NB4 (cell line): ENCODE data around the gene NPAS3.

Experiments used
- DNase-seq: peaks from one replicate; pipeline ENCODE4 v3.0.0; 2010; ENCODE audit warnings: low read depth
- H3K4me3 ChIP-seq: one replicate; pipeline ENCODE4 v1.5.1; 2011; ENCODE audit warnings: mild to moderate bottlenecking, low read depth, low read length, moderate library complexity
- MYC ChIP-seq: IDR thresholded peaks from 2 replicates; pipeline ENCODE4 v1.6.1; 2011; ENCODE audit warnings: low read depth, low read length
- POLR2A ChIP-seq: IDR thresholded peaks from 2 replicates; pipeline ENCODE4 v1.6.1; 2011; ENCODE audit warnings: mild to moderate bottlenecking; ENCODE audit not compliant: insufficient read length; ENCODE audit errors: extremely low read depth
- TF ChIP-seq, protein P1 (sequence below): IDR thresholded peaks from 2 replicates; pipeline ENCODE4 v1.6.1; 2011; ENCODE audit warnings: low read depth, low read length
- TF ChIP-seq, protein P2 (sequence below): IDR thresholded peaks from one replicate; pipeline ENCODE4 v1.5.1; 2012; ENCODE audit warnings: low read depth, low read length

Gene NPAS3

DNA sequence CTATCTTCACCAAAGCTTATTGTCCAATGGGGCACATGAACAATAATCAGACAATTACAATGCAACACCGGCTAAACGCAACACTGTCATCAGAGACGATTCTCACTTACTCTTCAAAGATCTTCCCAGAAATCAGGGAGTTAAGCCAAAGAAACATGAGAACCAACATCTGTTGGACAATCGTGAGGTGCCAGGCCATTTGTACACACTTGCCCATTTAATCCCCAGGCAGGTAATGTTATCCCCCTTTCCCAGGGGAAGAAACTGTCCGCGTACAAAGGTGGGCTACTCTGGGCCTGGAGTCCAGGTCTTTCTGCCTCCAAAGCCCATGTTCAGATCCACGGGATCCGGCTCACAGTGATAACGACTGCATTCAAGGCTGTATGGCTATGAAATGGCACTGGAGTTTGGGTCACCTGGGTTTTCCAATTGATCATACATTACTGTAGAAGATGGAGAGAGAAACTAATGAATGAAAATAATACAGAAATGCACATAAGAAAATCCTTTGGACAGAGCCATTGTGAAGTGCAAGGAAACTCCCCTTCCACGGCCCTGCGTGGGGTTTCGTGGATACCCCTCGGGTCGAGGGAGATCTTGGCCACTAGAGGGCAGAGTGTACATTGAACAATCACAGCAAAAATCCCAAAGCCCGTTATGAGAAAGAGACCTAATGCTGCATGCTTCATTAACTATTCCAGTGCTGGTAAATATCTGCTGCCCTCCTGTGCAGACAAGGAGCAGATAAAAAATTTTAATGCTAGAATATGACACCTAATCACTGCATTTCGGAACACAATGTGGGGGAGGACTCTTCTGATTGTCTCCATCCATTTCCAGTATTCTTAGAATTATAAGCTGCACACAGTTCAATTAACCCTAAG is 900.8 kb downstream of the NPAS3 start:
- peak; percentile 33 for DNase-seq
- TF ChIP-seq, protein P1, sequence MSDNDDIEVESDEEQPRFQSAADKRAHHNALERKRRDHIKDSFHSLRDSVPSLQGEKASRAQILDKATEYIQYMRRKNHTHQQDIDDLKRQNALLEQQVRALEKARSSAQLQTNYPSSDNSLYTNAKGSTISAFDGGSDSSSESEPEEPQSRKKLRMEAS: no peak
- no peak for TF ChIP-seq MYC
- no peak for TF ChIP-seq POLR2A
- TF ChIP-seq, protein P2, sequence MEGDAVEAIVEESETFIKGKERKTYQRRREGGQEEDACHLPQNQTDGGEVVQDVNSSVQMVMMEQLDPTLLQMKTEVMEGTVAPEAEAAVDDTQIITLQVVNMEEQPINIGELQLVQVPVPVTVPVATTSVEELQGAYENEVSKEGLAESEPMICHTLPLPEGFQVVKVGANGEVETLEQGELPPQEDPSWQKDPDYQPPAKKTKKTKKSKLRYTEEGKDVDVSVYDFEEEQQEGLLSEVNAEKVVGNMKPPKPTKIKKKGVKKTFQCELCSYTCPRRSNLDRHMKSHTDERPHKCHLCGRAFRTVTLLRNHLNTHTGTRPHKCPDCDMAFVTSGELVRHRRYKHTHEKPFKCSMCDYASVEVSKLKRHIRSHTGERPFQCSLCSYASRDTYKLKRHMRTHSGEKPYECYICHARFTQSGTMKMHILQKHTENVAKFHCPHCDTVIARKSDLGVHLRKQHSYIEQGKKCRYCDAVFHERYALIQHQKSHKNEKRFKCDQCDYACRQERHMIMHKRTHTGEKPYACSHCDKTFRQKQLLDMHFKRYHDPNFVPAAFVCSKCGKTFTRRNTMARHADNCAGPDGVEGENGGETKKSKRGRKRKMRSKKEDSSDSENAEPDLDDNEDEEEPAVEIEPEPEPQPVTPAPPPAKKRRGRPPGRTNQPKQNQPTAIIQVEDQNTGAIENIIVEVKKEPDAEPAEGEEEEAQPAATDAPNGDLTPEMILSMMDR: peak; percentile 70
- H3K4me3 ChIP-seq: no peak overlapping the region

DNA sequence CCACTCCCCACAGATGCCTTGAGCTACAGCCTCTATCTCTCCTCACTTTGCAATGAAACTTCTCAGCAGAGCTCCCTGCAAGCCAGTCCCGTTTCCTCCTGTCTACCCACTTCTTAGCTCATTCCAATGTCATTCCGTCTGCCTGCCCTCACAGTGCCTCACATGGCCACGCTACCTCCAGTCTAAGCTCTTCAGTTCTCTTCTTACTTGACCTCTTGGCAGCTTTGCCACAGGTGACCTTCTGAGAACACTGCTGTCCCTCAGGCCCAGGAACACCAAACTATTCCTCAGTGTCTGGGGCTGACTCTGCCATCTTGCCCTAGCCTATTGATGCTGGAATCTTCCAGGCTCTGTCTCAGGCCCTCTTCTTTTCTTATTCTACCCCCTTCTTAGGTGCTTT is 902.1 kb downstream of the NPAS3 start:
- DNase-seq: no peak
- no peak overlapping the region for H3K4me3 ChIP-seq
- TF ChIP-seq, protein P1: no peak

DNA sequence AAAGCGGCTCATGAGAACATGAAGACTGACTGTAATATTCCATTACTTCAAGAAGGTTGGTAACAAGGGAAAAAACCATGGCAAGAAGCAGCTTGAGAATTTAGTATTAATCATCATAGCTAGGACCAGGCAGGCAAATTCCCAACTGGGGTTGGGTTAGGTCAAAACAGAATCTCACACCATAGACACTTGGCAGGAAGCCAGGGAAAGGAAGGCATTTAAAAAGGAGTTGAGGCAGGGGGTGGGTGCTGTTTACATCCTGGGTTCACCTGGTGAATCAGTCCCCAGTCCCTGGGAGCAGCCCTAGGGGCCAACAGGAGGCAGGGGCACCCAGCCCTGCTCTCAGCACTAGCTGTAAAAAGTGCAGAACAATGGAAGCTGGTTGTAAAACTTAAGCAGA is 903.6 kb downstream of the NPAS3 start:
- no peak overlapping the region for H3K4me3 ChIP-seq
- no peak for DNase-seq
- TF ChIP-seq, protein P2: no peak
- TF ChIP-seq MYC: no peak
- TF ChIP-seq POLR2A: no peak
- TF ChIP-seq, protein P1: no peak

DNA sequence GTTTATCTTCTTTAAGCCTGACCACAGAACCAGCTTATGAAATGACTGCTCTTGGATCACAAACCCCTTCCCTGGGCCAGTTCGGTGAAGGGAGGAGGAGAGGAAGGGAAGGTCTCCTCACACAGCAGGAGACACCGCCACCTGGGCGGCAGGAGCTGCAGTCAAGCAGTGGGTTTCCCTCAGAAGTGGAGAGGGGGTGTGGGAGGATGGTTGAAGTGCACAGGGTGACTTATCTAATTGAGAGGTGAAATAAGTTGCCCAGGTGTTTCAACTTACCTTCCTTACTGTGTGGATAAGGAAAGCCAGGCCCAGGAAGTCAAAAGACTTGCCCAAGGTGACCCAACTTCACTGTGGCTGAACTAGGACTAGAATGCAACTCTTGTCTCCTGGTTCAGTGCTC is 905.4 kb downstream of the NPAS3 start:
- no peak for DNase-seq
- TF ChIP-seq, protein P2: no peak
- TF ChIP-seq MYC (no peak), POLR2A (no peak)
- TF ChIP-seq, protein P1: no peak
- H3K4me3 ChIP-seq: no peak overlapping the region

DNA sequence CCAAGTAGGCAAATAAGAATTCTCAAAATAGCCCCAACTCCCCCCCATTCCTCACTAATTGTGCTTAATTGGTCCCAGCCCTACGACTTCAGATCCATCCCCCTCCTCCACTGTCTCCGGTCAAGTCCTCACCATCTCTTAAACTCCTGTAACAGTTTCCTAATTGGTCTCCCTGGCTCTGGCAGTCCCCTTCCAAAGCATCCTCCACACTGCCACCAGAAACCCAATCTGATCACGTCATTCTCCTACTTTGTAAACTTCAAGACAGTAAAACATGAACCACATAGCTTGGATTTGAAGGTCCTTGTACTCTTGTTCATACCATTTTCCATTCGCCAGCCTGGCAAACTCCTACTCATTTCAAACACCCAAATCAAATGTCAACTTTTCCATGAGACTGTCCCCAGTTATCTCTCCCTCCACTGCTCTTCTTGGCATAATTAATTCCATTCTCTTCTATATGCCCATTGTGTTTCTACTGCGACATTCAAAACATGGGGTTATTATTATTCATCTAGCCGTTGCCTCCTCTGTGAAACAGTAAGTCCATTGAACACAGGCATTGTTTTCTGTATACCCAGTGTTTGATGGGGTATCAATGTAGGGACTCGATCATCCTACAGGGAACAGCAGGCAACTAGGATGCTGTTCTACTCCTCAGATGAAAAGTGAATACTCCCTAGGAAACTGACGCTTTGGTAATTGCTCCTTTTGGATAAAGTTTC is 907.6 kb downstream of the NPAS3 start:
- TF ChIP-seq, protein P1: no peak
- TF ChIP-seq, protein P2: no peak
- TF ChIP-seq MYC (no peak), POLR2A (no peak)
- no peak for DNase-seq
- no peak overlapping the region for H3K4me3 ChIP-seq

DNA sequence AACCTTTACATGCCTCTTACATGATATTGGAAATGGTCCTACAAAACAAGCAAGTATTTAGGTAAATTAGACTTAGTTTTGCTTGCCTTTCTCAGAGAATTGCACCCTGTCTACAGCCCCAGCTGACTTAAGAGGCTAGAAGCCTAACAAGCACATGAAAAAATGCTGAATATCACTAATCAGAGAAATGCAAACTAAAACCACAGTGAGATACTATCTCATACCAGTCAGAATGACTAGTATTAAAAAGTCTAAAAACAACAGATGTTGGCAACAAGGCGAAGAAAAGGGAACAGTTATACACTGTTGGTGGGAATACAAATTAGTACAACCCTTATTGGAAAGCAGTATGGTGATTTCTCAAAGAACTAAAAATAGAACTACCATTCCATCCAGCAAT is 908.4 kb downstream of the NPAS3 start:
- TF ChIP-seq, protein P1: no peak
- TF ChIP-seq, protein P2: no peak
- TF ChIP-seq POLR2A (no peak), MYC (no peak)
- DNase-seq: no peak
- no peak overlapping the region for H3K4me3 ChIP-seq
